Keratinocyte (primary cell): Measurements from ENCODE around the gene PLPP4. TPM values are rescaled to one million over a fixed set of nuclear protein-coding genes. Genes with fewer than 3 reads are reported as not detected.

Source experiments
- DNase-seq: peaks from one replicate; pipeline ENCODE4 v3.0.0-alpha.2; 2011; ENCODE audit warnings: low read depth, missing footprints, low spot score
- FAIRE-seq: peaks from 2 replicates; lab custom pipeline; 2011; peaks lifted over from hg19 to GRCh38; lab: Jason Lieb, UNC
- H2AFZ ChIP-seq: 2 replicates; pipeline ENCODE4 v1.6.0; 2012; ENCODE audit warnings: low read length, control low read depth, inconsistent platforms; ENCODE audit not compliant: control insufficient read depth
- H3K27ac ChIP-seq: 2 replicates; pipeline ENCODE4 v1.5.1; 2011; ENCODE audit warnings: low read length; ENCODE audit not compliant: control insufficient read depth, insufficient read depth
- H3K27me3 ChIP-seq: 3 replicates; pipeline ENCODE4 v1.6.0; 2011; ENCODE audit warnings: low read length; ENCODE audit not compliant: control insufficient read depth, insufficient read depth; ENCODE audit errors: extremely low read depth
- H3K36me3 ChIP-seq, 2 experiments: 2 replicates in 1 of 2; 3 replicates in 1 of 2; pipeline ENCODE4 v1.5.1; 2011; ENCODE audit warnings: low read length in 2 of 2, mild to moderate bottlenecking in 1 of 2; ENCODE audit not compliant: control insufficient read depth in 2 of 2, insufficient read depth in 2 of 2; ENCODE audit errors: extremely low read depth in 1 of 2
- H3K4me1 ChIP-seq: 3 replicates; pipeline ENCODE4 v1.5.1; 2011; ENCODE audit warnings: low read length; ENCODE audit not compliant: control insufficient read depth, insufficient read depth; ENCODE audit errors: extremely low read depth
- H3K4me2 ChIP-seq: 3 replicates; pipeline ENCODE4 v1.6.0; 2011; ENCODE audit warnings: low read depth, low read length; ENCODE audit not compliant: control insufficient read depth, insufficient read depth; ENCODE audit errors: extremely low read depth
- H3K4me3 ChIP-seq, 3 experiments: fragments of 200-600 bp in 1 of 3; sonication (generic) in 1 of 3; 2 replicates in 2 of 3; 3 replicates in 1 of 3; pipeline ENCODE4 v1.5.1; 2011 to 2016; ENCODE audit warnings: low read length in 3 of 3, mild to moderate bottlenecking in 3 of 3, control low read depth in 2 of 3, inconsistent platforms in 1 of 3, low read depth in 1 of 3, mixed read lengths in 1 of 3, mixed run types in 1 of 3, moderate library complexity in 1 of 3; ENCODE audit not compliant: control insufficient read depth in 2 of 3, insufficient read depth in 2 of 3; ENCODE audit errors: extremely low read depth in 1 of 3
- H3K79me2 ChIP-seq: 2 replicates; pipeline ENCODE4 v1.6.0; 2012; ENCODE audit warnings: low read length; ENCODE audit not compliant: control insufficient read depth, insufficient read depth
- H3K9ac ChIP-seq: 3 replicates; pipeline ENCODE4 v1.6.0; 2011; ENCODE audit warnings: low read length; ENCODE audit not compliant: control insufficient read depth, insufficient read depth; ENCODE audit errors: extremely low read depth
- H3K9me1 ChIP-seq: 3 replicates; pipeline ENCODE4 v1.6.0; 2011; ENCODE audit warnings: low read length; ENCODE audit not compliant: control insufficient read depth, insufficient read depth; ENCODE audit errors: extremely low read depth
- H3K9me3 ChIP-seq: 2 replicates; pipeline ENCODE4 v1.5.1; 2012; ENCODE audit warnings: low read depth, low read length; ENCODE audit not compliant: control insufficient read depth
- H4K20me1 ChIP-seq: 3 replicates; pipeline ENCODE4 v1.6.0; 2011; ENCODE audit warnings: low read length; ENCODE audit not compliant: control insufficient read depth, insufficient read depth; ENCODE audit errors: extremely low read depth
- EZH2 ChIP-seq: IDR thresholded peaks from one replicate; pipeline ENCODE4 v1.6.1; 2012; ENCODE audit warnings: inconsistent platforms, mild to moderate bottlenecking, low read length, moderate library complexity
- dilution Hi-C: fragments of 300-500 bp; cut with MboI; formaldehyde crosslinking; loops from one replicate; pipeline ENCODE4 v1.7.0; 2020; ENCODE audit warnings: low sequenced_read_pairs; ENCODE audit not compliant: extremely low pct_ligation_motif_present
- polyA plus RNA-seq, 5 experiments: library from polyadenylated mRNA; depleted of rRNA in 3 of 5; stranded (reverse) in 3 of 5; stranded (forward) in 1 of 5; unstranded in 1 of 5; fragments of >200 nt; gene quantifications; 1 replicate in 1 of 5; 2 replicates in 3 of 5; 3 replicates in 1 of 5; pipeline versions ENCODE4 v1.2.1 to v1.2.3, GENCODE V29; 2011 to 2012; ENCODE audit warnings: missing spikeins in 2 of 5, low read depth in 1 of 5, low replicate concordance in 1 of 5
- TF ChIP-seq, protein P1 (sequence below), 3 experiments: IDR thresholded peaks in 1 of 3; conservative IDR thresholded peaks in 1 of 3; optimal IDR thresholded peaks in 1 of 3; 2 replicates in 2 of 3; 3 replicates in 1 of 3; pipeline versions ENCODE3 to v1.5.1; 2011; ENCODE audit warnings: low read length in 3 of 3, mild to moderate bottlenecking in 3 of 3, moderate library complexity in 2 of 3, control low read depth in 1 of 3, inconsistent platforms in 1 of 3; ENCODE audit not compliant: insufficient read depth in 2 of 3; ENCODE audit errors: extremely low read depth in 1 of 3

The PLPP4 gene
- polyA plus RNA-seq, 1 donor (not counting 4 experiments of a cell fraction or from before 2014, with no cell fraction given), result 0.76 TPM

DNA sequence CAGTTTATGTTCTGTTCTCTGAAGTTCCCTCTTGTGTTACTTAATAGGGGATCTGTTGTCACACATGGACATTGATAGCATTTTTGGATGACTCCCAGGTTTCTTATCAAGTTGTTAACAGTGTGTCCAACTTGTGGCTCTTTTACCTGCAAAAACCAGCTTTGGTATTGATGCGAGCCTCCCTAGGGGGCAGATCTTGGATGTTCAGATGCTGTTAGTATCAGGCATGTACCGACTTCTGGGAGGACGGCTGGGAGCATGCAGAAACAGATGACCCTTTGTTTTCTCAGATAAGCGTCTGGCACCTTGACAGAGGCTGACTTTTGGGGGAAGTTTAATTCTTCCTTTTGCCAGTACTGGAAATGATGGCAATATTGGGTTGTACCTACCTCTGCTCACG, 2.2 kb downstream of the PLPP4 start:
- Histone ChIP-seq H3K27me3 (peaks cover 48% of the 10 kb centered on the region), H3K9me3 (no peaks in the 10 kb centered on the region), H3K79me2 (no peaks in the 10 kb centered on the region), H3K9me1 (no peaks in the 10 kb centered on the region), H3K4me1 (peaks cover 4% of the 10 kb centered on the region), H4K20me1 (no peaks in the 10 kb centered on the region), H3K4me2 (no peak overlapping the region), H3K36me3 (no peaks in the 10 kb centered on the region), H2AFZ (no peak overlapping the region), H3K27ac (no peak overlapping the region), H3K9ac (no peak overlapping the region), H3K4me3 (no peak overlapping the region)
- dilution Hi-C loops, result no loop called here
- TF ChIP-seq, protein P1, sequence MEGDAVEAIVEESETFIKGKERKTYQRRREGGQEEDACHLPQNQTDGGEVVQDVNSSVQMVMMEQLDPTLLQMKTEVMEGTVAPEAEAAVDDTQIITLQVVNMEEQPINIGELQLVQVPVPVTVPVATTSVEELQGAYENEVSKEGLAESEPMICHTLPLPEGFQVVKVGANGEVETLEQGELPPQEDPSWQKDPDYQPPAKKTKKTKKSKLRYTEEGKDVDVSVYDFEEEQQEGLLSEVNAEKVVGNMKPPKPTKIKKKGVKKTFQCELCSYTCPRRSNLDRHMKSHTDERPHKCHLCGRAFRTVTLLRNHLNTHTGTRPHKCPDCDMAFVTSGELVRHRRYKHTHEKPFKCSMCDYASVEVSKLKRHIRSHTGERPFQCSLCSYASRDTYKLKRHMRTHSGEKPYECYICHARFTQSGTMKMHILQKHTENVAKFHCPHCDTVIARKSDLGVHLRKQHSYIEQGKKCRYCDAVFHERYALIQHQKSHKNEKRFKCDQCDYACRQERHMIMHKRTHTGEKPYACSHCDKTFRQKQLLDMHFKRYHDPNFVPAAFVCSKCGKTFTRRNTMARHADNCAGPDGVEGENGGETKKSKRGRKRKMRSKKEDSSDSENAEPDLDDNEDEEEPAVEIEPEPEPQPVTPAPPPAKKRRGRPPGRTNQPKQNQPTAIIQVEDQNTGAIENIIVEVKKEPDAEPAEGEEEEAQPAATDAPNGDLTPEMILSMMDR (optimal IDR thresholded peaks at IDR 0.05 in 1 of 3, IDR thresholded peaks at IDR 0.05 in 1 of 3, conservative IDR thresholded peaks at IDR 0.05 in 1 of 3; ENCODE audit: extremely low read depth in 1 of 3, insufficient read depth in 2 of 3, low read length in 3 of 3), result no peak
- no peak for TF ChIP-seq EZH2
- DNase-seq (no peak), FAIRE-seq (no peak)

DNA sequence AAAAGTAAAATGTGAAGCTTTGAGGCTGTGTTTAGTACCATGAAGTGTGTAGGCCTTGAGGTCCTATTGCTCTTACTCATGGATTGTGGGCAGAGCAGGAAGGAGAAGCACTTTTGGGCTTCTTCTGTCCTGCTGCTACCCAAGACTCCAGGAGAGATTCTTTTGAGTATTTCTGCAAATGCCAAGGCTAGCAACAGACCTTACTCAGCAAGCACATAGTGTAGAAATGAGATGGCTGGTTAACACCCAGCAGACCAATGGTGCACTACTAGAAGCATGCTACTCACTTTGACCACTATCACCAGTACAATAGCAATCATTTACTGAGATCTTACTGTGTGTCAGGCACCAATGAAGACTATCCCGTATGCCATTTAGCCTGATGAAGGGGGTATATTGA, 3.2 kb downstream of the PLPP4 start:
- TF ChIP-seq EZH2, result no peak
- TF ChIP-seq, protein P1 (optimal IDR thresholded peaks at IDR 0.05 in 1 of 3, IDR thresholded peaks at IDR 0.05 in 1 of 3, conservative IDR thresholded peaks at IDR 0.05 in 1 of 3; ENCODE audit: extremely low read depth in 1 of 3, insufficient read depth in 2 of 3, low read length in 3 of 3), result no peak
- H3K4me2 ChIP-seq, result no peak overlapping the region
- peaks cover 4% of the 10 kb centered on the region for H3K4me1 ChIP-seq
- DNase-seq (no peak), FAIRE-seq (no peak)
- H3K27me3 ChIP-seq, result peaks cover 41% of the 10 kb centered on the region
- H3K27ac ChIP-seq, result no peak overlapping the region
- no peaks in the 10 kb centered on the region for H3K36me3 ChIP-seq
- no peak overlapping the region for H3K9ac ChIP-seq
- no peaks in the 10 kb centered on the region for H3K79me2 ChIP-seq
- no peaks in the 10 kb centered on the region for H3K9me1 ChIP-seq
- H3K9me3 ChIP-seq, result no peaks in the 10 kb centered on the region
- H4K20me1 ChIP-seq, result no peaks in the 10 kb centered on the region
- no peak overlapping the region for H2AFZ ChIP-seq
- no peak overlapping the region for H3K4me3 ChIP-seq
- dilution Hi-C loops, result no loop called here
